ENCODE measurements around the gene FGF6.

The FGF6 gene

GRCh38 chr12:4445156-4446101, at the start of gene FGF6:
FGF6 (minus strand) TSS chr12:4445815; CDS start chr12:4445570, 245 bp downstream.
- TF ChIP-seq CTCF (IDR thresholded peaks at IDR 0.05; ENCODE audit: low read depth, low read length, missing control alignments), result no peak

GRCh38 chr12:4490973-4491372, 45.4 kb upstream of the FGF6 start:
- H3K4me3 ChIP-seq (replicated peaks; ENCODE audit: low read depth, low read length), result no peak overlapping the region
- no peak for DNase-seq (ENCODE audit: extremely low read depth, low read depth)
- TF ChIP-seq CTCF (IDR thresholded peaks at IDR 0.05; ENCODE audit: low read depth, low read length, missing control alignments), result no peak

More at GRCh38 chr12:4445156-4446101, at the start of gene FGF6:
- DNase-seq (ENCODE audit: extremely low read depth, low read depth), result no peak
- H3K4me3 ChIP-seq (replicated peaks; ENCODE audit: low read depth, low read length), result no peak within 1 kb of the TSS

GRCh38 chr12:4489556-4489955, 43.9 kb upstream of the FGF6 start:
- DNase-seq (ENCODE audit: extremely low read depth, low read depth), result no peak
- H3K4me3 ChIP-seq (replicated peaks; ENCODE audit: low read depth, low read length), result no peak overlapping the region
- TF ChIP-seq CTCF (IDR thresholded peaks at IDR 0.05; ENCODE audit: low read depth, low read length, missing control alignments), result no peak

GRCh38 chr12:4486980-4487379, 41.4 kb upstream of the FGF6 start:
- no peak for DNase-seq (ENCODE audit: extremely low read depth, low read depth)
- no peak overlapping the region for H3K4me3 ChIP-seq (replicated peaks; ENCODE audit: low read depth, low read length)
- TF ChIP-seq CTCF (IDR thresholded peaks at IDR 0.05; ENCODE audit: low read depth, low read length, missing control alignments), result no peak

DNA sequence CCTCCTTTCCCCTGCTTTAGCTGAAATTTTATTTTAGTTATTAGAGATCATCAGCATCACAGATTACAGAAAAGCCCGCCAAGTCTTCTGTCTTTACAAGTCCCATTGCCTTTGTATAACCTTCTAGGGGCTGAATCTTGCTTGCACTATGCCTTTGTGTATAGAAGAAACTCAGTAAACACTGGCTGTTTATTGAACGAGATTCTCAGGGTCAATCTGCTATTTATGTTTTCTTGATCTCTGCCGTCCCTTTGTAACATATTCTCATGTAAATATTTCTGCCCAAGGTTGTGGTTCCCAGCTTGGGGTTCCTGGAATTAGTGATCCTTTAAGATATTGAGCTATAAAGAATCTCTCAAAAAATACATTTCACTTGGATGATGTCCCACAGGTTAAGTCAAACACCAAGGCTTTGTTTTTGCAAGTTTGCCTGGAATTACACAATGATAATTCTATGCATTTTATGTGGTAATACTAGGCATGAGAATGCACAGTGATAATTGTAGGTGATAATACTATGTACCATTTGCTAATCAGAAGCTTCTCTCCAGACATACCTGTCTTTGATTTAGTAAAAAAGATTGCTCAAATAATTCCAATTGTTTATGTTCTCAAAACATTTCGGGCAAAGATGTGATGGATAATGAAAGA, 40.6 kb upstream of the FGF6 start:
- no peak for TF ChIP-seq CTCF (IDR thresholded peaks at IDR 0.05; ENCODE audit: low read depth, low read length, missing control alignments)
- no peak overlapping the region for H3K4me3 ChIP-seq (replicated peaks; ENCODE audit: low read depth, low read length)
- no peak for DNase-seq (ENCODE audit: extremely low read depth, low read depth)

DNA sequence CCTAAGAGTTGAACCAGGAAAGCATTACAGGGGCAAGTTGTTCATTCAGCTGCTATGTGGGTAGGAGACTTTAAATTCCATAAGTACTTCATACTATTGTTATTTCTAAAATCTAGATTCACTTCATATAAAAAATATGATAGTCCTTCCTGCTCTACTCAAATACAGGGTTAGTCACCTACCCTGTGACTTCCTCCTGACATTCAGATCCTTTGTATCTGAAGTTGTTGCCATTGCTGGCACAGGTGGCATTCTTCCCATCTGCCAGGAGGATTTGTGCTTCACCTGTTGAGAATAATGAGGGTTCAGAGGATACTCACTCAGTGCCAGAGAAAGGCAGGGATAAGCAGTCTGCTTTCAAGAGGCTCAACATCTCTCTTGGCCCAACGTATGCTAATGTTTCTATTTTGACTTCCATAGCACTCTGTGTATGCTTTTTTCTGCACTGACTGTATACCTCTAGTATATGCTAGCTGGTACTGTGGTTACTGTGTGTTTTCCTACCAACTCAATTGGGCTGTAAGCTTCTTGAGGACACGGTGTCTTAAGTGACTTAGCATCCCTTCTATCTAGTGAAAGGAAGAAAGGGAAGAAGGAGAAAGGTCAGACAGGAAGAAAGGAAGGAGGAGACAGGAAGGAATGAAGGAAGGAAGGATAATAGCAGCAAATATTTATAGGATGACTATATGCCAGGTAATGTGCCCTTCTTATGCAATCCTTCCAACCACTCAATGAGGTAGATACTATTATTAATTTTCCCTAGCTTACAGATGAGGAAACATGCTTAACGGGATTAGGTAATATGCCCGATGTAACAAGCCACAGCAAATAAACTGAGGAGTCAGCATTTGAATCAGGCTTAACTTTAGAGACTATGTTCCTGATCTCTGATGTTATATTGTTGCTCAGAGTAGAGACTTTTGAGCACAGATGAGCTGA, 38.5 kb upstream of the FGF6 start:
- TF ChIP-seq CTCF (IDR thresholded peaks at IDR 0.05; ENCODE audit: low read depth, low read length, missing control alignments), result no peak
- no peak for DNase-seq (ENCODE audit: extremely low read depth, low read depth)
- no peak overlapping the region for H3K4me3 ChIP-seq (replicated peaks; ENCODE audit: low read depth, low read length)

Measured in HFF-Myc (cell line).